CD14-positive monocyte (primary cell): ENCODE data around the gene RHBG. TPM values are rescaled to one million over a fixed set of nuclear protein-coding genes. Genes with fewer than 3 reads are reported as not detected.

ENCODE experiments used
- DNase-seq, 3 donors: peaks; one replicate each; pipeline ENCODE4 v3.0.0-alpha.2; 2011 to 2022
- H2AFZ ChIP-seq: 2 replicates; pipeline ENCODE4 v1.6.0; 2012; ENCODE audit warnings: mild to moderate bottlenecking, low read depth, low read length, inconsistent platforms; ENCODE audit not compliant: insufficient read depth, poor library complexity, severe bottlenecking
- H3K27ac ChIP-seq, 2 donors: 1 replicate in 1 of 2; 2 replicates in 1 of 2; pipeline ENCODE4 v1.5.1; 2012 to 2013; ENCODE audit warnings: low read length in 2 of 2, control low read depth in 1 of 2, inconsistent platforms in 1 of 2, low read depth in 1 of 2, mild to moderate bottlenecking in 1 of 2
- H3K27me3 ChIP-seq, 2 donors: one replicate each; pipeline versions ENCODE4 v1.6.0 to v1.6.1; 2011 to 2013; ENCODE audit warnings: low read length in 2 of 2; ENCODE audit not compliant: control insufficient read depth in 2 of 2, insufficient read depth in 2 of 2
- H3K36me3 ChIP-seq, 2 donors: replicated peaks in 1 of 2; 1 replicate in 1 of 2; 2 replicates in 1 of 2; pipeline versions ENCODE4 v1.5.1 to v1.6.1; 2012 to 2013; ENCODE audit warnings: low read length in 2 of 2, control low read depth in 1 of 2, inconsistent platforms in 1 of 2, mild to moderate bottlenecking in 1 of 2; ENCODE audit not compliant: insufficient read depth in 2 of 2, control insufficient read depth in 1 of 2
- H3K4me1 ChIP-seq, 2 donors: 1 replicate in 1 of 2; 2 replicates in 1 of 2; pipeline versions ENCODE4 v1.5.1 to v1.6.1; 2012 to 2013; ENCODE audit warnings: low read length in 2 of 2, control low read depth in 1 of 2, inconsistent platforms in 1 of 2, mild to moderate bottlenecking in 1 of 2, moderate library complexity in 1 of 2; ENCODE audit not compliant: insufficient read depth in 2 of 2, control insufficient read depth in 1 of 2
- H3K4me2 ChIP-seq: replicated peaks from 2 replicates; pipeline ENCODE3; 2012; ENCODE audit warnings: low read length, moderate library complexity, mild to moderate bottlenecking; ENCODE audit not compliant: poor library complexity, severe bottlenecking; ENCODE audit errors: extremely low read depth
- H3K4me3 ChIP-seq, 3 experiments: fragments of 200-600 bp in 1 of 3; sonication (generic) in 1 of 3; replicated peaks in 1 of 3; 1 replicate in 2 of 3; 2 replicates in 1 of 3; pipeline ENCODE4 v1.5.1; 2011 to 2013; ENCODE audit warnings: low read length in 3 of 3, mild to moderate bottlenecking in 3 of 3, control low read depth in 2 of 3, low read depth in 2 of 3, inconsistent platforms in 1 of 3, moderate library complexity in 1 of 3
- H3K79me2 ChIP-seq: 2 replicates; pipeline ENCODE4 v1.6.0; 2012; ENCODE audit warnings: mild to moderate bottlenecking, control low read depth, inconsistent platforms, low read length, moderate library complexity; ENCODE audit not compliant: insufficient read depth
- H3K9ac ChIP-seq: 2 replicates; pipeline ENCODE4 v1.6.0; 2017; ENCODE audit warnings: low read length, mild to moderate bottlenecking; ENCODE audit not compliant: insufficient read depth, poor library complexity, severe bottlenecking
- H3K9me3 ChIP-seq, 2 donors: replicated peaks in 1 of 2; 1 replicate in 1 of 2; 2 replicates in 1 of 2; pipeline versions ENCODE4 v1.5.1 to v1.6.1; 2012 to 2013; ENCODE audit warnings: low read length in 2 of 2, control low read depth in 1 of 2; ENCODE audit not compliant: control insufficient read depth in 1 of 2, insufficient read depth in 1 of 2
- H4K20me1 ChIP-seq: 2 replicates; pipeline ENCODE4 v1.6.0; 2012; ENCODE audit warnings: mild to moderate bottlenecking, low read length, control low read depth, moderate library complexity; ENCODE audit not compliant: insufficient read depth
- H3K27ac Mint-ChIP-seq, 7 donors: one replicate each; pipeline ENCODE4 v1.8.0; 2020; ENCODE audit warnings: mild to moderate bottlenecking in 7 of 7, mixed read lengths in 7 of 7, moderate library complexity in 6 of 7, inconsistent platforms in 2 of 7
- H3K27me3 Mint-ChIP-seq, 3 donors: one replicate each; pipeline ENCODE4 v1.8.0; 2021 to 2022; ENCODE audit warnings: low read depth in 3 of 3, mild to moderate bottlenecking in 3 of 3, mixed read lengths in 3 of 3, moderate library complexity in 3 of 3, inconsistent platforms in 1 of 3
- H3K36me3 Mint-ChIP-seq, 2 donors: one replicate each; pipeline ENCODE4 v1.8.0; 2020; ENCODE audit warnings: mixed read lengths in 2 of 2, inconsistent platforms in 1 of 2, mild to moderate bottlenecking in 1 of 2
- H3K4me1 Mint-ChIP-seq: one replicate; pipeline ENCODE4 v1.8.0; 2020; ENCODE audit warnings: mild to moderate bottlenecking, mixed read lengths
- H3K4me3 Mint-ChIP-seq, 2 donors: one replicate each; pipeline ENCODE4 v1.8.0; 2020; ENCODE audit warnings: mild to moderate bottlenecking in 2 of 2, mixed read lengths in 2 of 2, moderate library complexity in 1 of 2
- H3K9me3 Mint-ChIP-seq, 7 donors: one replicate each; pipeline ENCODE4 v1.8.0; 2020 to 2022; ENCODE audit warnings: mixed read lengths in 7 of 7, mild to moderate bottlenecking in 6 of 7, moderate library complexity in 6 of 7, inconsistent platforms in 2 of 7
- WGBS: methylation state at CpG from one replicate; pipeline ENCODE4 v1.1.5; 2013; ENCODE audit warnings: missing lambda C conversion rate; ENCODE audit not compliant: insufficient coverage; 5-methylcytosine and 5-hydroxymethylcytosine counted together
- intact Hi-C, 2 donors: fragments of 100-400 bp; cut with micrococcal nuclease; formaldehyde crosslinking; loops; one replicate each; pipeline versions ENCODE4 v1.15.0 to v1.15.1; 2023
- polyA plus RNA-seq, 3 donors: library from polyadenylated mRNA; depleted of rRNA in 1 of 3; unstranded in 2 of 3; stranded (reverse) in 1 of 3; fragments of 300-500 nt in 2 of 3; fragments of >200 nt in 1 of 3; fragmentation: Illumina TruSeq in 2 of 3; gene quantifications; 1 replicate in 2 of 3; 2 replicates in 1 of 3; pipeline ENCODE4 v1.2.3, GENCODE V29; 2012 to 2021
- TF ChIP-seq, protein P1 (sequence below): fragments of 200-600 bp; IDR thresholded peaks from one replicate; pipeline ENCODE4 v1.8.0; 2022; ENCODE audit warnings: antibody characterized with exemption, mild to moderate bottlenecking

The RHBG gene
- polyA plus RNA-seq, 3 donors: 0.08 TPM; not detected in 2

- intact Hi-C loops: no loop called here
- H3K79me2 ChIP-seq: no peaks in the 10 kb centered on the region
- peaks cover 0 to 4% of the 10 kb centered on the region in 2 donors for H3K4me1 ChIP-seq
- H3K27ac ChIP-seq: no peak overlapping the region
- Mint-ChIP-seq H3K36me3 (no peaks in the 10 kb centered on the region), H3K4me1 (peaks cover 5% of the 10 kb centered on the region), H3K4me3 (no peak overlapping the region), H3K27ac (no peak overlapping the region), H3K27me3 (peaks cover 36 to 61% (median 49%) of the 10 kb centered on the region in 3 donors), H3K9me3 (peaks cover 0 to 4% (median 0%) of the 10 kb centered on the region in 7 donors)
- no peaks in the 10 kb centered on the region for H3K9me3 ChIP-seq
- H2AFZ ChIP-seq: no peak overlapping the region
- H3K27me3 ChIP-seq: peaks cover 12 to 43% of the 10 kb centered on the region in 2 donors
- H3K4me2 ChIP-seq: no peak overlapping the region
- no peak for DNase-seq
- TF ChIP-seq, protein P1, sequence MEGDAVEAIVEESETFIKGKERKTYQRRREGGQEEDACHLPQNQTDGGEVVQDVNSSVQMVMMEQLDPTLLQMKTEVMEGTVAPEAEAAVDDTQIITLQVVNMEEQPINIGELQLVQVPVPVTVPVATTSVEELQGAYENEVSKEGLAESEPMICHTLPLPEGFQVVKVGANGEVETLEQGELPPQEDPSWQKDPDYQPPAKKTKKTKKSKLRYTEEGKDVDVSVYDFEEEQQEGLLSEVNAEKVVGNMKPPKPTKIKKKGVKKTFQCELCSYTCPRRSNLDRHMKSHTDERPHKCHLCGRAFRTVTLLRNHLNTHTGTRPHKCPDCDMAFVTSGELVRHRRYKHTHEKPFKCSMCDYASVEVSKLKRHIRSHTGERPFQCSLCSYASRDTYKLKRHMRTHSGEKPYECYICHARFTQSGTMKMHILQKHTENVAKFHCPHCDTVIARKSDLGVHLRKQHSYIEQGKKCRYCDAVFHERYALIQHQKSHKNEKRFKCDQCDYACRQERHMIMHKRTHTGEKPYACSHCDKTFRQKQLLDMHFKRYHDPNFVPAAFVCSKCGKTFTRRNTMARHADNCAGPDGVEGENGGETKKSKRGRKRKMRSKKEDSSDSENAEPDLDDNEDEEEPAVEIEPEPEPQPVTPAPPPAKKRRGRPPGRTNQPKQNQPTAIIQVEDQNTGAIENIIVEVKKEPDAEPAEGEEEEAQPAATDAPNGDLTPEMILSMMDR: no peak
- WGBS: no CpG with 5 or more reads among the region's 2 CpGs
- H4K20me1 ChIP-seq: no peaks in the 10 kb centered on the region
- no peak overlapping the region for H3K9ac ChIP-seq
- no peak overlapping the region for H3K4me3 ChIP-seq
- no peaks in the 10 kb centered on the region for H3K36me3 ChIP-seq
Observed at GRCh38 chr1:156357977-156358376, 11.0 kb upstream of the RHBG start.

- Histone ChIP-seq H3K79me2 (no peaks in the 10 kb centered on the region), H3K27ac (no peak overlapping the region), H3K9me3 (no peaks in the 10 kb centered on the region), H3K4me3 (no peak overlapping the region), H4K20me1 (no peaks in the 10 kb centered on the region), H3K4me1 (peaks cover 0 to 4% of the 10 kb centered on the region in 2 donors), H3K27me3 (peaks cover 12 to 43% of the 10 kb centered on the region in 2 donors), H3K36me3 (no peaks in the 10 kb centered on the region), H2AFZ (no peak overlapping the region), H3K9ac (no peak overlapping the region), H3K4me2 (no peak overlapping the region)
- Mint-ChIP-seq H3K36me3 (no peaks in the 10 kb centered on the region), H3K27ac (peak overlapping the region in 1 of 7 donors; percentile 41), H3K4me1 (peaks cover 5% of the 10 kb centered on the region), H3K27me3 (peaks cover 36 to 66% (median 55%) of the 10 kb centered on the region in 3 donors), H3K4me3 (no peak overlapping the region), H3K9me3 (peaks cover 0 to 4% (median 2%) of the 10 kb centered on the region in 7 donors)
- no peak for DNase-seq
- TF ChIP-seq, protein P1: no peak
- intact Hi-C loops: no loop called here
- 100% methylated on average over 1 of the region's 1 CpG for WGBS
Observed at GRCh38 chr1:156358641-156359040, 10.4 kb upstream of the RHBG start.
